ENCODE data around the gene EIF1AD.

DNA sequence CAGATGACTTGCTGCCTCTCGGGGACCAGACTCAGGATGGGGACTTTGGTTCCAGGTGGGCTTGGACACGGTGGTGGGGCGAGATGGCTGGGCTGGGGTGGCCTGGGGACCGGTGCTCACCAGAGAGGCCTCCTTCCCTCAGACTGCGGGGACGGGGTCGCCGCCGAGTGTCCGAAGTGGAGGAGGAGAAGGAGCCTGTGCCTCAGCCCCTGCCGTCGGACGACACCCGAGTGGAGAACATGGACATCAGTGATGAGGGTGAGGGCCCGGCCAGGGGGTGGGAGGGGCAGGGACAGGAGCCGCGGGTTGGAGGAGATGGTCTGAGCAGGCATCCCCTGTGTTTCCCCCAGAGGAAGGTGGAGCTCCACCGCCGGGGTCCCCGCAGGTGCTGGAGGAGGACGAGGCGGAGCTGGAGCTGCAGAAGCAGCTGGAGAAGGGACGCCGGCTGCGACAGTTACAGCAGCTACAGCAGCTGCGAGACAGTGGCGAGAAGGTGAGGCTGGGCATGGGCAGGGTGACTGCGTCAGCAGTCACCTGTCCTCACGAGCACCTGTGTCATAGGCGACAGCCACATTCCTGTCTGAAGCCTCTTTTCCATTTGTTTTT, 34.5 kb downstream of the EIF1AD start:
- TF ChIP-seq, protein P1, sequence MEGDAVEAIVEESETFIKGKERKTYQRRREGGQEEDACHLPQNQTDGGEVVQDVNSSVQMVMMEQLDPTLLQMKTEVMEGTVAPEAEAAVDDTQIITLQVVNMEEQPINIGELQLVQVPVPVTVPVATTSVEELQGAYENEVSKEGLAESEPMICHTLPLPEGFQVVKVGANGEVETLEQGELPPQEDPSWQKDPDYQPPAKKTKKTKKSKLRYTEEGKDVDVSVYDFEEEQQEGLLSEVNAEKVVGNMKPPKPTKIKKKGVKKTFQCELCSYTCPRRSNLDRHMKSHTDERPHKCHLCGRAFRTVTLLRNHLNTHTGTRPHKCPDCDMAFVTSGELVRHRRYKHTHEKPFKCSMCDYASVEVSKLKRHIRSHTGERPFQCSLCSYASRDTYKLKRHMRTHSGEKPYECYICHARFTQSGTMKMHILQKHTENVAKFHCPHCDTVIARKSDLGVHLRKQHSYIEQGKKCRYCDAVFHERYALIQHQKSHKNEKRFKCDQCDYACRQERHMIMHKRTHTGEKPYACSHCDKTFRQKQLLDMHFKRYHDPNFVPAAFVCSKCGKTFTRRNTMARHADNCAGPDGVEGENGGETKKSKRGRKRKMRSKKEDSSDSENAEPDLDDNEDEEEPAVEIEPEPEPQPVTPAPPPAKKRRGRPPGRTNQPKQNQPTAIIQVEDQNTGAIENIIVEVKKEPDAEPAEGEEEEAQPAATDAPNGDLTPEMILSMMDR (IDR thresholded peaks at IDR 0.05) = no peak
- no peak for TF ChIP-seq POLR2A (IDR thresholded peaks at IDR 0.05)
